NCI-H1105 (cell line): ENCODE data around the gene TMED6.
A peak's percentile ranks its signal among the peaks of the same experiment; 100 is the strongest.

Experiments
- DNase-seq: peaks from one replicate; lab custom pipeline; 2025; lab: John Stamatoyannopoulos, UW

TMED6 gene

DNA sequence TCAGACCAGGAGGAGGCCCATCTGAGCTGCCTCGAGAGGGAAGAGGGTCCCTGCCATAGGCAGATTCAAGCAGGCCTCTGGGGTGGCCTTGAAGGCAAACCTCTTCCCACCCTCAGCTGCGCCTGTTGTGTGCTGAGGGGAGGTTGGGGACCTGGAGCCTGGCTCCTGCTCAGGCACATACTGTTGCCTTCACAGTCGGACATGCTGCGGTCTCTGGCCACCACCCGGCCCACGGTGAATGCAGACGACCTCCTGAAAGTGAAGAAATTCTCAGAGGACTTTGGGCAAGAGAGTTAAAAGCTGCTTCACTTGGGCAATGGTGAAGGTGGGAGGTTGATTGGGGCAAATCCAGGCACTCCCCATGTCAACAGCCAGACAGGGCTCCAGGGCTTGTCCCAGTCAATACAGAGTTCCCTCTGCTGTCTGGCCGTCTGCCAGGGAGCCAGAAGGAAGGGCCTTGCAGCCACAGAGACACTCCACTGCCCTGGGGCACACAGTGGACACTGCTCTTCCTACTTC lies 27.5 kb downstream of the TMED6 start:
- DNase-seq = no peak

DNA sequence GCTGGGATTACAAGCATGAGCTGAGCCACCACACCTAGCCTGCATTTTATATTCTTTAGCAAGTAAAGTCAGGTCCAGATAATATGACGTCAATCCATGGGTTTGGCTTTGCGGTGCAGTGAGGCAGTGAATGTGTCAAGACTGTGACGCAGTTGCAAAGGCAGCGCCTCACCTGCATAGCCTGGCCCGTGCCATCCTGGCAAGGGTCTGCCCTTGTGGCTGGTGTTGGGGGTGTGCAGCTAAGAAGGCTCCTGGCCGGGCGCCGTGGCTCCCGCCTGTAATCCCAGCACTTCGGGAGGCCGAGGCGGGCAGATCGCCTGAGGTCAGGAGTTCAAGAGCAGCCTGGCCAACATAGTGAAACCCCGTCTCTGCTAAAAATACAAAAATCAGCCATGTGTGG lies 28.2 kb downstream of the TMED6 start:
- DNase-seq = no peak

DNA sequence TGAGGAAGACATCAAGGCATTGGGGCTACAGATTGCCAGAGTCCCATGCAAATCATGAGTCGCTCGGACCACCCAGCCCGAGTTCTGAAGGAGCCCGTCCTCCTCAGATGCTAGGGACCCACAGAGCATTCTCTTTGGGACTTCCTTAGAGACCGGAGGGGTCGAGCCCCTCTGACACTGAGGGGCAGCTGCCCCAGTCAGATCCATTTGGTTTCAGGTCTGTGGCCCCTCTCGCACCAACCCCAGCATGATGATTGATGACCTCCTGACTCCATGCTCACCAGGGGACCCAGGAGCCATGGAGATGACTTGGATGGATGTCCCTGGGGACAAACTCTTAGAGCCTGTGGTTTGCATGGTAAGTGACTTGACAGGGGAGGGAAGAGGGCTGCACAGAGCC lies 29.2 kb downstream of the TMED6 start:
- no peak for DNase-seq

DNA sequence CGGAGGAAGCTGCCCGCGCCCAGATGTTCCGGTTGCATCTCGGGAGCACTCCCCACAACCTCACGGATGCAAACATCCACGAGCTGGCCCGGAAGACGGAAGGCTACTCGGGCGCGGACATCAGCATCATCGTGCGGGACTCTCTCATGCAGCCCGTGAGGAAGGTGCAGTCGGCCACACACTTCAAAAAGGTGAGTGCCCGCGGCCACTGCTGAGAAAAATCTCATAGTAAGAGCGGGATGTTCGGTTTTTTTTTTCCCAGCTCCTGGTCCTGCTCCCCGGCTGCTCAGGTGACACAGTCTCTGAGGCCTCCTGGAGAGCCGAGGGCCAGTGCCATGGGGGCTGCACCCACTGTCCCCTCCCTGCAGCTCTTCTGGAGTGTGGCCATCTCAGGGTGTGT lies 30.5 kb downstream of the TMED6 start:
- DNase-seq = no peak

DNA sequence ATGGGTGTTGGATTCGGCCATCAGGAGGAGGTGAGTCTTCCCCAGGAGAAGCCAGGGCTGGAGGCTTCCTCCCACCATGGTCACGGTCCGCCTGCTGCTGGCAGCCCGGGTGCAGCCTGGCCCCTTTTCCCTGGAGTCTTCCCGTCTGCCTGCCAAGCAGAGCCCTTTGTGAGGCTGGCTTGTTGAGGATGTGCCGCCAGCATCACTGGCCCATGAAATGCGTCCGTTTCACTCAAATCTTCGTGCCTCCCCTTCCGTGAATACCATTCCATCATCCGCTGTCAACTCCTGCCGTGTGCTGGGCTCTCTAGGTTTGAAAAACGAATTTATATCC lies 30.9 kb downstream of the TMED6 start:
- DNase-seq = no peak

DNA sequence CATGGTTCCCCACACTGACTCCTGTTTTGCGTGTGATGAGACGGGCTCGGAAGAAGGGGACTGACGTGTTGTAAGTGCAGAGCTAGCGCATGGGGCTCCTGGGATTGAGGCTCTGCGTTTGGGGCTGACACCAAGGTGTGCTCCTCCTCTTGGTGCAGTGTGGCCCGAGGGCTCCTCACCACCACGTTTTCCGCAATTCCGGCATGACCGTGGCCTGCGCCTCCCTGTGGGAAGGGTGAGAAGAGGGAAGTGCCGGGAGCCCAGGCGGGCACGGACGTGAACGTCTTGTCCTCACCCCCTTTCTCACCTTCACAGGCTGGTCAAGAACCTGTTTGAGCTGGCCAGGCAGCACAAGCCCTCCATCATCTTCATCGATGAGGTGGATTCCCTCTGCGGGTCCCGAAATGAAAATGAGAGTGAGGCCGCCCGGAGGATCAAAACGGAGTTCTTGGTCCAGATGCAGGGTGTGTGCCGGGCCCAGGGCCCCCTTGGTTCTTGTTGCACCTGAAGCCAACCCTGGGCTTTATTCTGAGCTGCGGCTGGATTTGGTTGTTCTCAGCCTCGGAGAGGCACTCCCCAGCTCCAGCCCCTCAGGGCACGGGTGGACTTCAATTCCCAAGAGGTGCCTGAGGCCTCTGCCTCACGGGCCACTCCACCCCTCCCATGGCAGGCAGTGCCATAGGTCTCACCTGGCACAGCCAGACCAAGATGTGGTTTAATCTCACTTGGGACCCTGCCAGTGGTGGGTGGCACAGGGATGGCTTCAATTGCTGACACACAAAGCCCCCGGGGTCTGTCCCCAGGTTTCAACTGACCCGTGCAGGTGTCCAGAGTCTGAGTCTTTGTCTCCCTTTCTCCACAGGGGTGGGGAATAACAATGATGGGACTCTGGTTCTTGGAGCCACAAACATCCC lies 31.5 kb downstream of the TMED6 start:
- DNase-seq = no peak

DNA sequence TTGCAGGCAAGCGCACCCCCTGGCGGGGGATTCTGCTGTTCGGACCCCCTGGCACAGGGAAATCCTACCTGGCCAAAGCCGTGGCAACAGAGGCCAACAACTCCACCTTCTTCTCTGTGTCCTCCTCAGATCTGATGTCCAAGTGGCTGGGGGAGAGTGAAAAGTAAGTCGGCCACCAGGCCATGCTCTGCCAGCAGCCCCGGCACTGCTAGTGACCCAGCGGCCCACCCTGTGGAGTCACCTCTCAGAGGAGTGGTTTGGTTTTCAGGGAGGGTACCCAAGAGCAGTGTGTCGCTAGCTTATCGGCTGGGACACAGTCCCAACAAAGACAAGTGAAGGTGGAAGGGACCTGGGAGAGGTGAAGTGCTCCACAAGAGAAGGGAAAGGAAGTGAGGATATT lies 32.2 kb downstream of the TMED6 start:
- DNase-seq = no peak

DNA sequence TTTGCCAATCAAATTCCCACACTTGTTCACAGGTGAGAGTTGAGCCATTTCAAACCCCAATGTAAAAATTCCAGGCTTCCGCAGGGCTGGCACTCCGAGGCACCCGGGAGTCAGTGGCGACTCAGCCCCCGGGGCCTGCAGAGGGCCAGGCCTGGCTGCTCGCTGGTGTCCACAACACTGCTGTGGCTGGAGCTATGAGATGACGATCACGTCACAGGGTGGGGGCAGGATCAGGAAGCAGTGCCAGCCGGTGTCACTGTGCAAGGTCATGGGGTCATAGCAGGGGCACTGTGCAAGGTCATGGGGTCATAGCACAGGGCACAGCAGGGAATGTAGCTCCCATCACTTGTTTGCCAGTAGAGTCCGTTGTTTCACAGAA lies 32.7 kb downstream of the TMED6 start:
- DNase-seq = no peak

DNA sequence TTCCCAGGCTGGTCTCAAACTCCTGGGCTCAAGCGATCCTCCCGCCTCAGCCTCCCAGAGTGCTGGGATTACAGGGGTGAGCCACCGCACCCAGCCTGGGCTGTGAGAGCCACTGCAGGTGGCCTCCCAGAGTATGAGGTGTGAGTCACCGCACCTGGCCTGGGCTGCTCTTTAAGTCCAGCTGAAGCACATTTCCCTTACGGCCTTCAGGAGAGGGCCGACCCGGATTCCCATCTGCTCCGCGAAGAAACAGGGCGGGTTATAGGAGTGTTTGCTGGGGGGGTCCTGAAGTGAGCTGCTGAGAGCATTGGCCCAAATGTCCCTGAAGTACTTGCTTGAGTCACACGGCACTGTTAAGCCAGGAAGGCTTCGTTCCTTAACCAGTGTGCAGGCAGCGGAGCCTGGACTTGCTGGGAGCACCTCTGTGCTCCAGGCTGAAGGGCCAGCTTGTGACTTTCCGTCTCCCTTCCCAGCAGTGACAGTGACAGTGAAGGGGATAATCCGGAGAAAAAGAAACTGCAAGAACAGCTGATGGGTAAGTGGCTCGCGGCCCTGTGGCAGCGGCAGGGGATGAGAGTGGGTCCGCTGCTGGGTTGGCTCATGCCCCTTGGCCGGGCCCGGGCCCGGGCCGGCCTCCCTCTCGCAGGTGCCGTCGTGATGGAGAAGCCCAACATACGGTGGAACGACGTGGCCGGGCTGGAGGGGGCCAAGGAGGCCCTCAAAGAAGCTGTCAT lies 33.2 kb downstream of the TMED6 start:
- DNase-seq = no peak

DNA sequence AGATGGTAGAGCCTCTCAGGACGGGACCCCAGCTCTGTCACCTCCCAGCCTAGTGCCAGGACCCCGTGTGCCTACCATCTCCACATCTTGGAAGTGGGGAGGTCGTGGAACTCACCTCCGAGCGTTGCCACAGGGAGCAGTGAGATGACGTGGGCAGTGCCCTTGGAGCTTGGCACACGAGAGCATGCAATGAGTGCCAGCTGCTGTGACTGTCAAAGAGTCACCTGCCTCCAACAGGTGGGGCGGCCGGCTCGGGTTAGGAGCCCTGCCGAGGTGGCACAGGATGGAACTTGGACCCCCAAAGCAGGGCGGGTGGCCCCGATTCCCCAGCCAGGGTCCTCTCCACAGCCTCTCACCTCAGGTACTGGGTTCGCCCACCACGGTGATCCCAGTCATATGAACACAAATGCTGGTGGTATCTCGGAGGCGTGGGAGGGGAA lies 35.0 kb downstream of the TMED6 start:
- DNase-seq = no peak

DNA sequence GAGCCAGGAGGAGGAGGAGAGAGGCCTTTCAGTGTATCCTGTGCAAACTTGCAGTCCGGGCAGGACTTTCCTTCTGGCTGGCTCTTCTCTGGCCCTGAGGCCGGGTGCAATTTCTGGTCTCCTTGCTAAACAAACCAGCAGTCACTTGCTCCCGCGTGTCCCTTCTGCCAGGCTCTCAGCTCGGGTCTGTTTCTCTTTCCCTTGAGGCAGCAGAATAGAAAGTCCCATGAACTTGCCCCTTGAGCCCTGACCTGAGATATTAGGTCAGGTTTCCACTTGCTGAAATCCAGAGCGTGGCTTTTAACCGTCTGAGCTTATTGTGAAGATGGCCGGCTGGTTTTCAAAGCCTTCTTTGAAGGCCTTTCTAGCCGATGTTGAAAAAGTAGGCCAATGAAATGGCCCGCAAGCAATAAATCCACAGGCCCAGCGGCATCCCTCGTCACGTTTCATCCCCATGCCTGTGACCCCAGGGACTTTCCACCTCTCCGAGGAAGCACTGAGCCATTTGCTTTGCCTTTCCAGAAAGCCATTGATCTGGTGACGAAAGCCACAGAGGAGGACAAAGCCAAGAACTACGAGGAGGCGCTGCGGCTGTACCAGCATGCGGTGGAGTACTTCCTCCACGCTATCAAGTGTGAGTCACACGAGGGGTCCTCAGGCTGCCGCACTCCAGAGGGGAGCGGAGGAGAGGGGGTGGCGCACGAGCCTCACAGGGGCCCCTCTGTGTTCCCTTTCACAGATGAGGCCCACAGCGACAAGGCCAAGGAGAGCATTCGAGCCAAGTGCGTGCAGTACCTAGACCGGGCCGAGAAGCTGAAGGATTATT lies 35.9 kb downstream of the TMED6 start:
- no peak for DNase-seq

DNA sequence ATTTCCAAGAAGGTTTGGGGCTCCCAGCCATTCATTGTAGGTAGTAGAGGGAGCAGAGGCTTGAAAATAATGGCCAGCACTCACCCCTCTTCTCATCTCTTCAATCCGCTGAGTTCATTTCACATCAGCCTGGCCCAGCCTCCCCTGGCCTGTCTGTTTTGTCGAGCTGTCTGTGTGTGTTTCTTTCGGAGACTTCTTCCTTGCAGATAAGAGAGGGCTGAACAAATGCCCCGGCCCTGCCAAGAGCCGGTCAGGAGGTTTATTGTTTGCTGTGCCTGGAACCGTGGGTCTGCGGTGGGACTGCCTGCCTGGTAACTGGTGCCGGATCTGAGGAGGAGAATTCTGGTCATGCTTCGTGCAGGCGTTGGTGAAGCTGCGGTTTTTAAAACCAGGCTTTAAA lies 37.1 kb downstream of the TMED6 start:
- DNase-seq = no peak

DNA sequence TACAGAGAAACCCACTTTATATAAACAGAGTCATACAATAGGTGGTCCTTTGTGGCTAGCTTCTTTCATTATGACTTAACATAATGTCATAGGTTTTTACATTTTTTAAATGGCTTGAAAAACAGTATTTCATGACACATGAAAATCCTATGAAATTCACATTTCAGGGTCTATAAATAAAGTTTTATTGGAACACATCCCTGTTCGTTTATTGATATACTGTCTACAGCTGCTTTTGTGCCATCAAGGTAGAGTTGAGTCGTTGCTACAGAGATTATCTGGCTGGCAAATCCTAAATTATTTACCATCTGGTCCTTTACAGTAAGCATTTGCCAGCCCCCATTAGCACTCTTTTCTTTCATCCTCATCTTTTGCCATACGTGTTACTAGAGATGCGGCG lies 38.1 kb downstream of the TMED6 start:
- DNase-seq = no peak

DNA sequence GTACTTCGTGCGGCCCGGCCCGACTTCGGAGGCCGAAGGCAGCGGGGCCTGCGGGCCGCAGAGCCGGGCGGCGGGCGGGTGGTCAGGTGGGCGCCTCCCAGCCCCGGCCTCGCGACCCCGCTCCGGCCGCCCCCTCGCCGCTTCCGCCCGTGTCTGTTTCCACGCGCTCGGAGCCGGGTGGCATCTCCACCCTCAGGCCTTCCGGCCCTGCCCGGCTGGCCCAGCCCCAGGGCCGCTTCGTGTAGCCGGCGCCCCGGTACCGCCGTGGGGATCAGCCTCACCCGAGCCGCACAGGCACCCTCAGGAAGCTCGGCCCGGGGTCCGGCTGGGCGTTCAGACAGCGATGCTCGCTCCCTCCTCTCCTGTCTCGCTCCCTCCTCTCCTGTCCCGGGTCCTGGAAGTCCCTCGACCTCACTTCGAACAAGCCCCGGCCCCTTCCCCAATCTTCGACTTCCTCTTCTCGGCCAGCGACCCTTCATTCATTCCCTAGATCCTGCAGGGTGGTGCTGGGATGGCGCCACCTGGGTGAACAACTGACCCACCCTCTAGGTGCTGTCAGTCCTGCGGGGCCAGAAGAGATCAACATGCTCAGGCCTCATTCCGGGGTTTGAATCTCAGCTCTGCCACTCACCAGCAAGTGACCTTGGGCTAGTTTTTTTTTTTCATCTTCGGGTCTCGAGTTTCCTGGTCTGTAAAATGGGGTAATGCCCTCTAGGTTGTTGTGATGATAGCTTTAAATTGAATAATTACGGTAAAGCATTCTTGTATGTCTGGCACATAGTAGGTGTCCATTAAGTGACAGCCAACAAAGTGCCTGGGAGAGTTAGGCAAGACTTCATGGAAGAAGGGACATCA lies 39.8 kb downstream of the TMED6 start:
- no peak for DNase-seq

DNA sequence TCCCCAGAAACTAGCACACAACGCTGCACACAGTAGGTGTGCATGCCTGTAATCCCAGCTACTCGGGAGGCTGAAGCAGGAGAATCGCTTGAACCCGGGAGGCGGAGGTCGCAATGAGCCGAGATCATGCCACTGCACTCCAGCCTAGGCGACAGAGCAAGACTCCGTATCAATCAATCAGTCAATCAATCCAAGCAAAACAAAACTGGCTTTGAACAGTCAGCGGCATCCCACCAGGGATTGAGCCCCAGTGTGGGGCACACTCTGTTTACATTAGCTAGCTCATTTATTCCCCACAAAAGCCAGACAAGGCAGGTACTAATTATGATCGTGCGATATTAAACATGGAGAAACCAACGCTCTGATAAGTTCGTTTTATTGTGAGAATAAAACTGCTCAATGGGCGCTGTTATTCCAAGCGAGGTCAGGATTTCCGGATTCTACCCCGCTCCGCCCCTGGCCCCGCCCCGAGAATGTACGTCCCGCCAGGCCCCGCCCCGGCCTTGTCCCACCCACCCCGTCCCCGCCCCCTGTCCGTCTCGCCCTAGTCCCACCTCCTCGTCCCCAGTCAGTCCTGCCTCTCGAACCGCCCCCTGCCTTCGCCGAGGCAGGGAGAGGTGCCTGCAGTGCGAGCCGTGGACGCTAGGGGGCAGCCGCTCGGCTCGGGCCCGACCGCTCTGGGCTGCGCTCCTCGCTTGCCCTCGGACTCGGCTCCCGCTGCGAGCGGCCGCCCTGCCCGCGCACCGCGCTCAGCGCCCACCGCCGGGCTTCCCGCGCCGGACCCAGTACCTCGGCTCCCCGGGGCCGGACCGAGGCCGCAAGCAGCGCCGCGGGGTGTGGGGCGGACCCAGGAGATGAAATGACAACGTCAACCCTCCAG lies 40.7 kb downstream of the TMED6 start, which contains the start of gene VPS4A:
VPS4A (plus strand) TSS at position 698 of the 880 bp plus-strand sequence; CDS start at position 860, 162 bp downstream.
- DNase-seq = peak; percentile 77

DNA sequence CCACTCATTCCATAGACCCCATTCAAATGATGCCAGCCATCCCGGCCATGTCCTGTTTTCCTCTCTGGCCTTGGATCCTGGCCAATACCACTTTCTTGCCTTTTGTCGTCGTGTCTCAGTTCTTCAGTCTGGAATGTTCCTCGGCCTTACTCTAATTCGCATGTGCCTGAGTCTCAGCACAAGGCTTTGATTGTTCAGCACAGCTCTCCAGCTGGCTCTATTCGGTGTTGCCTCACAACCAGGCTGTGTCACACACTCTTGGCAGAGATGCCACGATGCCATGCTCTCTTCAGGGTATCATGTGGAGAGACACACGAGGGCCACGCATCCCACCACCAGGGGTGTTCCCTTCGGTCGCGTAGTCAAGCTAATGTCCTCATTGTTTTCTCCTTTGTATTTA lies 42.3 kb downstream of the TMED6 start:
- no peak for DNase-seq

DNA sequence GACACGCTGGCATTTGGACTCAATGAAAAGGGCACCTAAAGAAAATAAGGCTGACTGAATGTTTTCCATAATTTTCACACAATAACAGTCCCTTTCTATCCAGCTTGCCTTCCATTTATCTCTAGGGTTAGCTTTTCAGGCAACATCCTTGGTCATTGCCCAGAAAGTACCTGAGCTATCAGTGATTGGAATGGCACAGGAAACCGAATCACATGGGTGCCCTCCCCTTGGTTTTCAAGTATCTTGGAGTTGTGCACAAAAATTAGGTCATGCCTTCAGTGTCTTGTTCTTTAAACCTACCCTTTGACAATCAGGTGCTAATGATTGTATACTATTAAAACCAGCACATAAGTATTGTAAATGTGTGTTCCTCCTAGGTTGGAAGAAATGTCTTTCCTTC lies 43.7 kb downstream of the TMED6 start:
- no peak for DNase-seq

DNA sequence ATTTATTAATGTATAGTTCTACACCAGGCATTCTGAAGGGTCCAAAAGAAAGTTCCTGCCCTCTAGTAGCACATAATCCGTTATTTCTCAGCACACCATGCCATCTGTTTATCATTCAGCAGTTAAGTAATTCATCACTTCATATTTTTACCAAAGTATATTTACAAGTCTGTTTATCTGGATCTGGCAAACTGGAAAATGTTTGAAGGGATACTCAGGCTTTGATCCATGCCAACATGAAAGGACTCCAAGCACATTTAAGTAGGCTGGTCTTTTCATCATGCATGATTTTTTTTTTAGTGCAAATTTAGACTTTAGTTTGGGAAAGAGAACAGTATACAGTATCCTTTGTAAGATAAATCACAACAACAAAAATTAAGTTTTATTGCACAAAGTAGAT lies 44.5 kb downstream of the TMED6 start:
- no peak for DNase-seq

DNA sequence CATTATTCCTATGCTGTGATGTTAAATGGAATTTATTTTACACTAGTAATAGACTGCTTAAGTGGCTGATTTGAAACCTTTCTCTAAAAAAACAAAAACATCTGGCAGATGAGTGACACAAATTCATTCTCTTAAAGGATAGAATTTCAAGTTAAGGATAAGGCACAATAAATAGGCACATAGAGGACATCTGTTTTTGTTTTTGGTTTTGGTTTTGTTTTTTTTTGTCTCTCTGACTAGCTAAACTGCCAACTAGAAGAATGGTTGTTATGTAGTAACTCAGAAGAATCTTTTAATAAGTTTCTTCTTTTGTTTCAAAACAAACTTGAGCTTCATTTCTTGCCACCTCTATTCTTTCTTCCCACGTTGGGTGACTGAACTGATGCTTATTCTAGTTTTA lies 45.6 kb downstream of the TMED6 start:
- DNase-seq = no peak

DNA sequence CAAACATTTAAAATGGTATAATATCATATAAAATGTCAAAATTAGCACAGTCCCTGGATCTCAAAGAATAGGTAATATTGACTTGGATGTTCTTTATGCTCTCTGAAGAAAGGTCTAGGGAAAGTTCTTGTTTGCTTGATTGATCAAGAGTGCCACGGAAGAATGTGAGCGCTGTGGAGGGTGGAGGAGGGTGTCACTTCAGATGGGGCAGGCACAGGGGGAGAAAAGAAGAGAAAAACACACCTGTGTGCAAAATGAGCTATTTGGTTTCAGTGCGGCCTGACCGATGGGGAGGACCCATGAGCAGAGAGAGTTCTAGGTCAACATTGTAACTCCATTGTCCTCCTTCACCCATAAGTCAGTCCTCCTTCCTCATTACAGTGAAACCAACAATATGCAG lies 49.3 kb downstream of the TMED6 start:
- DNase-seq = no peak
